HG02870 (cell line): ENCODE data around the gene TP73.

ENCODE experiments used
- ATAC-seq: cut with Tn5 transposase; IDR thresholded peaks from one replicate; pipeline ENCODE4 v1.9.1; 2021; ENCODE audit warnings: mild to moderate bottlenecking, moderate library complexity; ENCODE audit not compliant: unreplicated experiment

Gene TP73

DNA sequence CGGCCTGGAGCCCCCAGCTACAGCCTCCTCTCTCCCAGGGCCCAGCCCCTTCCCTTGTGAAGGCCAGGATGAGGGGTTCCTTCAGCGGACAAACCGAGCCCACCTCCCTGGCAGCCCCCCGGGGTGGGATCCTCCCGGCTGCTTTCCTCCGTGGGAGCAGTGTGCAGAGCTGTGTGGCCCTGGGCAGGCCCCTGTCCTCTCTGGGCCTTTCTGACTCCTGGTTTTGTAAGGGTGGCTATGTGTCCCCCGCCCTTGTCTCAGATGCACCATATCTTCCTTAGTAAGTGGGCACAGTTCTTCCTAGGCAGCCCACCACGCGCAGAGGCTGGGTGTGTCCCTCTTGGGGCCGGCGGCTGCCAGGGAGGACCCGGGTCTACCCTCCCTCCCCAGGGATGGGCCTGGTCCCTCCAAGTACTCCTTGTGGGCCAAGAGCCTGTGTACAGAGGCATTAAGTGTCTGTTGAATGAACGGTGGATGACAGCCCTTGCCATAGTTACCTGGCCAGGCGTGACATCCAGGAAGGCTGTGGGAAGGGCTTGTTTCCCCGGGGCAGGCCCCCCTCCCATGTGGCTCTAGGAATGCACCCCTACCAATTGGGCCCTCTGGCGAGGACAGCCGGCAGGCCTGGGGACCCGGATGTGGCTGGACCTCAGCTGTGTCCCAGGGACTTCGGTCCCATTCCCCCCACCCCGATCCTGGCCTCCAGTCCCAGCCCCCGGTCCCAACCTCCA, 124.1 kb downstream of the TP73 start:
- no peak for ATAC-seq

DNA sequence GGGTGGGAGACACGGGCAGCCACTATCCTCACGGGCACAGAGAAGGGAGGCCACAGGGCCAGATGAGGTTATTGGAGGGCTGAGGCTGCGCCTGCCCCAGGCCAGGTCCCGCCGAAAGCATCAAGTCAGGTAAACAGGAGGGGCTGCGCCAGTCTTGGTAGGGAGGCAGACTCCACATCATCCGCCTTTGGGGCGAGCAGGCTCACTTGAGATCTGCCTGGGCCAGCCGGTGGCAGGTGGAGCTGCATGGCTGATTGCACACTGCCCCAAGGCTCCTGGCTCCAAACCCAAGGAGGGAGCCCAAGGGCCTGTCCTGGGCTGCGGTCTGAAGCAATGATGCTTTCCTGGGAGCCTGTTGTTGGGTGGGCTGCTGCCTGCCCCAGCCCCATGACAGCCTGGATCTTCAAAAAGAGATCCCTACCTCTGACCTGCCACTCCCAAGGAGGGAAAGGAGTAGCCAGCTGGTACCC, 124.8 kb downstream of the TP73 start:
- no peak for ATAC-seq

DNA sequence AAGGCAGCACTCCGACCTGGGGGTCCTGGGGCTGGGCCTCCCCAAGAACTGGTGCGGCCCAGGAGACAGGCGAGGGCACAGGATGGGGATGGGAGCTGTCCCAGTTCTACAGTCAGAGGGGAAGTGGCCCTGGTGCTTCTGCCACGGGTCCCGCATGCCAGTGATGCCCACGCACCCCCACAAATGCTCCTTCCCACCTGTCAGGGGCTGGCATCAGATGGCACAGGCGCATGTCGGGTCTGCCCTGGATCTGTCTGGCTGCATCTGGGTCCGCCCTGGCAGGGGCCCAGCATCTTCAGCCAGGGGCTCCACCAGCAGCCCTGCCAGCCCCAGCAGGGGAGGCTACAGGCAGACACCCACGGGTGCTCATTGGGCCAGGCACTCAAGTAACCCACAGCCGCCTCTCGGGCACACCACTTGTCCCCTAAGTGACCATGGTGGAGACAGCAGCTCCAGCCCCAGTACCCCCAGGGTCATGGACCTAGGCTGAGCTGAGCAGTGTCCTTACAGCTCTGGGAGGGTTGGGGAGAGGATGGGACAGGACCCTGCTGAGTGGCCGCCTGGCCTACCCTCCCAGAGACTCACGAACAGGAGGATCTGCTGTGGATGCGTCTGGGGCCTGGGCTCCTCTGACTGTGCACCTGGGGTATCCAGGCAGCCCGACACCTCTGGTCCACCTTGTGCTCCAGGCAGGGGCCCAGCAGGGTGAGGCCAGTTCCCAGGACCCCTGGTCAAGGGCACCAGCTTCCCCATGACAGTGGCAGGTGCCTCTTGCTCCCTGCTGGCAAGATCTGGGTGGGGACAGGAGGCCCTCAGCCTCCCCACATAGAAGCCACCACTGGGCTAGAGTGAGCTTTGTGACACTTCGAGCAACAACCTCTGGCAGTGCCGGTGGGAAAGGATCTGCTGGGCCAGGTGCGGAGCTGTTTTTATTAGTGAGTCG, 125.6 kb downstream of the TP73 start:
- ATAC-seq: no peak

DNA sequence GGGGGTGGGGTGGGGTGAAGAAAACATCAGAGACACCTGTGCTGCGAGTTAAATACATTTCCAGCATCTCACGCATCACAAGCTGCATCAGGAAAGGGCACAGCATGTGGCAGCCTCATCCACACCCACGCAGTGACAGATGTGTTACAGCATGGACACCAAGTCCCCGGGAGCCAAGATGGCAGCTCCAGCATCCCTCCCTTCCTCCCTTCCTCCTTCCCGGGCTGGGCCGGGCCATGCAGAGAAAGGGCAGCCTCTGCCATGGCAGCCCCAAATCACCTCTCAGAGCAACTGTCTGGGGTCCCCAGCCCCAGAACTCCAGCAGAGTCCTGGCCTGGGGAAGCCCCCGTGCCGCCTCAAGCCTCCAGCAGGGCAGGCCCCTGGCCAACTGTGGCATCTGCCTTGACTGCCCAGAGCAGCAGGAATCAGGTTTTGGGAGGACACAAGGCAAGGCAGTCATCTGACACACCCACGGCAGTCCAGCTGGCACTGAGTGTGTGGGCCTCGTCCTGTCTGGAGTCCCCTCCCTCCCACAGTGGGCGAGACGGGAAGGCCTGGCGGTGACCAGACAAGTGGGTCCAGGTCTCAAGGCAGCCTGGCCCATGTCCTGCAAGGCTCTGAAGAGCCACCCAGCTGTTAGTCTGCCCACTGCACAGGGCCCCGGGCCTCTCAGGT, 126.4 kb downstream of the TP73 start:
- ATAC-seq: no peak

DNA sequence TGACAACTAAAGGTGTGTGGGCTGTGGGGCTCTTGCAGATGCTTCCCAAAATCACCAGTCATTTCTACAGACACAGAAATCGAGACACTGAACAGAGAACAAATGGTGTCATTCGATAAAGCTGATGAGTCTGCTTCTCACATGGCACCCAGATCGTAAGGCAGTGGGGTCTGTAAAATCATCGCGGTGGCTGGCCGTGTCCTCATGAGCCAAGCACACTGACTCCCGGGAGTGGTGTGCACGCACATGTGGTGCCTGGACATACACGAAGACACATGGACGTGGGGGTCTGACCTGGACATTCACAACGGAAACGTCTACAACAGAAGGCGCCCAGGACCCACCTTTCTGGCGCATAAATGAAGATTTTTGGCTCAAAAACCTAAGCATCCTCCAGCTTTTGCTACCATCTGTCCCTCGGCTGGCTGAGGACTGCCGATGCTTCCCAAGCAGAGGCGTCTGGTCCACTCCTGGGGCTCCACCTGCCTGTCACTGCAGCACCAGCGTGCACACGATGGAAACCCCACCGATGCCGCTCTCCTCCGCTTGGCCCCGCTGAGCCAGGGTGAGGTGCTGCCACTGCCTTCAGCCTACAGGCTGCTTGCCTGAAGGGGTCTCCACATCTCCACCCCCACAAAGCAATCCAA, 127.1 kb downstream of the TP73 start:
- no peak for ATAC-seq

DNA sequence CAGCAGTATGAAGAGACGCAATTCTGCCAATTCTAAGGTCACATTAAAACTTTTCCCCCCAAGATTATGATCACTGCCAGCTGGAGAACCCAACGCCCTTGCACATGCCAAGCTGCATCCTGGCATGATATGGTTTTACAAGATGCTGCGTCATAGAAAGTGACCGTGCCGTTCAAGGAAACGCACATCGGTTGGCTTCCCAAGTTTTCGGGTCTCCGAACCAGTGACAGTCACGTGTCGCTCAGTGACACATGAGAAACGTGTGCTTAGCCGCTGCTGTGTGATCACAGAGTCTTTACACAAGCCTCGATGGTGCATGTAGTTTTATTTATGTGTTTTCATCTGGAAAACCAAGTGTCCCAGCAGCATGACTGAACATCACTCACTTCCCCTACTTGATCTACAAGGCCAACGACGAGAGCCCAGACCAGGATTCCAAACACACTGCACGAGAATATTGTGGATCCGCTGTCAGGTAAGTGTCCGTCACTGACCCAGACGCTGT, 127.6 kb downstream of the TP73 start:
- ATAC-seq: no peak

DNA sequence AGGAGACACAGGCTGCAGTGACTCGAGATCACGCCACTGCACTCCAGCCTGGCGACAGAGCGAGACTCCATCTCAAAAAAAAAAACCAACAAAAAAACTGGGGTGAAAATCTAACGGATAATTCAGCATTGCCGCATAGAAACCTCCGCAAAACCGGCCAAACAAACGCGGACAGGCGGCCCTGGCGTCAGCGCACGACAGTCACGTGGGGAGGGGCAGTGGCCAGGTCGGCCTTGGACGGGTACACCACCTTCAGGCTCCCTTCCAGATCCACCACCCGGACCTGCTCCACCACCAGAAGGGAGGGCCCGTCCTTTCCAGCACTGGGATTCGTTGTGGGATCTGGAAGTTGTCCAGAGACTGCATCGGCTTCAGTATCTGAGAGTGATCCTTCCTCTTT, 128.6 kb downstream of the TP73 start:
- no peak for ATAC-seq

DNA sequence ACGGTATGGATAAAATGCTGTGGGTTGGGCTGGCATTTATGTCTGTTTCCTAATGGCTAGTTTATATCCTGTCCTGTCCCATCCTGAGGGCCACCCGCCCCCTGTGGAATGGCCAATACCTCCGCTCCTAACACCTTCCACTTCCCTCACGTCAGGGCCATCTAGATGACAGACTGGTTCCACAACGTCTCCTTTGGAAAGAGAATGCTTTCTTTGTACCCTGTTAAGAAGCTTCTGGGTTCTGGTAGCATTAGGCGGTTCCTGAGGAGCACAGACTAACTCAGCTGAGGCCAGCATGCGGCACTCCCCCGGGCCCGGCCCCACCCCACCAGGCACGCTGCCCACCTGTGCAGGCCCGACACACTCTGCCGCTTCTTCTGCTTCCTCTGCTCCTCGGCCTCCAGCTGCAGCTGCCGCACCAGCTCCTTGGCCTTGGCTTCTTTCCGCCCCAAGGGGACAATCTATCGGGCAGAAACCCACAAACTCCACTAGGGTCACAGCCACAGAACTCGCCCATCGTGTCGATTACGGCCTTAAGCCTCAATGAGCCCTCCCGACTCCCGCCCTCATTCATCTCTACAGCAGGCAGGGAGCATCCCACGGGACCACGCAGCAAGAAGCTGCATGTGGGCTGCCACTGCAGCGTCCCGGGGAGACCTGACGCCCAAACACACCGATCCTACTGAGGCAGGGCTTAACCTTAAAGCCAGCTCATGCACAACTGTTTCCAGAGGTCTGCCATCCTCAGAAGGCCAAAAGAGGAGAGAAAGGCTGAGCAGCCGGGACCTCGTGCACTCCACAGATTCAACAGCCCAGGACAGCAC, 131.5 kb downstream of the TP73 start:
- ATAC-seq: no peak

DNA sequence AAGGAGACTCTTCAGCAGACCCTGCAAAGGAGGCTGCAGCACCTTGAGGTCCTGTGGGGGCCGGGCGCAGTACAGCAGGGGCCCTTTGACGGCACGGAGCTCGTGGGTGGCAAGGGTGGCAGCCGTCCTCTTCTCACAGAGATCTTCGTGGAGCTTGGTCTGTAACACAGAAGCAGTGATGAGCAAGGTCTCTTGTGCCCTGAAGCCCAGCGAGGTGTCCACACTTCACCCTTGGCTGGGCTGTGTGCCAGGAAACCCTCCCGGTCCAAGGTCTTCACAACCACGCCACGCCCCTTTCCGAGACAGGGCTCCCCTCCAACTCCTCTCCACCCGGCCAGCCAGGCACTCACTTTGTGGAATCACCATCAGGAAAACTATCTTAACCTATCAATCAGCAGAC, 132.7 kb downstream of the TP73 start:
- no peak for ATAC-seq

DNA sequence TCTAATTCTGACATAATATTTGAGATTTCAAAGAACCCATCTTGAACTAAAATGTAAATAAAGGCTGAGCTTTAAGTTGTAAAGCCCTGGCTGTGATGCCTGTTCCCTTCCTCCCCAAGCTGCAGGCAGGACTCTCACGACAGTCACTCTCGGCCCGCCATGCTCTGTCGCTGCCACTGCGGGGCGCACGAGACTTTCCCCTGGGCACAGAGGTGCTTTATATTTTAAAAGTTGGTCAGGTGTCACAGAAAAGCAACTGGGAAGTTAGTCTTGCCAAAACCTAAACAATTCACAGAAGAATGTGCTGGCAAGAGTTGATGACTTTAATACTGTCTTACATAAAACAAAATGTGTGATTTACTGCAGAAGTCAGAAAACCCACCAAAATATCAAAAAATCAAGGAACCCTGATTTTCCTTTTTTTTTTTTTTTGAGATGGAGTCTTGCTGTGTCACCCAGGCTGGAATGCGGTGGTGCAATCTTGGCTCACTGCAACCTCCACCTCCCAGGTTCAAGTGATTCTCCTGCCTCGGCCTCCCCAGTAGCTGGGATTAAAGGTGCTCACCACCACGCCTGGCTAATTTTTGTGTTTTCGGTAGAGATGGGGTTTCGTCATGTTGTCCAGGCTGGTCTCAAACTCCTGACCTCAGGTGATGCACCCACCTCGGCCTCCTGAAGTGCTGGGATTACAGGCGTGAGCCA, 133.3 kb downstream of the TP73 start:
- no peak for ATAC-seq
